ENCODE data around the gene ZBTB16.

ZBTB16 gene

GRCh38 chr11:114098927-114099326, 39.4 kb downstream of the ZBTB16 start:
- H3K9ac ChIP-seq (ENCODE audit: low read depth, low read length) = no peak overlapping the region
- H3K79me2 ChIP-seq (ENCODE audit: insufficient read depth, low read length) = no peaks in the 10 kb centered on the region

GRCh38 chr11:114099392-114100178, 40.1 kb downstream of the ZBTB16 start:
- DNase-seq = no peak
- Histone ChIP-seq H3K9ac (ENCODE audit: low read depth, low read length) (no peak overlapping the region), H4K20me1 (ENCODE audit: insufficient read depth, low read length) (peaks cover 12% of the 10 kb centered on the region; the same call in 1 of the 2 replicates), H3K9me3 (ENCODE audit: insufficient read depth, low read length, severe bottlenecking) (no peaks in the 10 kb centered on the region), H3K4me3 (ENCODE audit: low read depth in 1 of 2, low read length in 2 of 2) (no peak overlapping the region), H3K4me2 (ENCODE audit: insufficient read depth, low read length) (no peak overlapping the region), H3K4me1 (ENCODE audit: insufficient read depth, low read length) (peaks cover 21% of the 10 kb centered on the region), H3K27me3 (ENCODE audit: insufficient read depth, low read length, poor library complexity) (peaks cover 10% of the 10 kb centered on the region), H3K79me2 (ENCODE audit: insufficient read depth, low read length) (no peaks in the 10 kb centered on the region), H3K36me3 (ENCODE audit: insufficient read depth, low read length) (no peaks in the 10 kb centered on the region), H3K27ac (ENCODE audit: low read length) (no peak overlapping the region), H2AFZ (ENCODE audit: low read depth, low read length) (no peak overlapping the region)
- ATAC-seq (ENCODE audit: insufficient read depth, low read depth) = no peak
- no peak for TF ChIP-seq CTCF (IDR thresholded peaks at IDR 0.05; ENCODE audit: borderline replicate concordance, extremely low read depth, low read length, poor library complexity, severe bottlenecking)
- TF ChIP-seq EZH2 (IDR thresholded peaks at IDR 0.05; ENCODE audit: borderline replicate concordance, low read depth, low read length, severe bottlenecking) = no peak

More at GRCh38 chr11:114098927-114099326, 39.4 kb downstream of the ZBTB16 start:
- no peak overlapping the region for H3K27ac ChIP-seq (ENCODE audit: low read length)
- peaks cover 5% of the 10 kb centered on the region; the same call in 1 of the 2 replicates for H4K20me1 ChIP-seq (ENCODE audit: insufficient read depth, low read length)
- no peak for ATAC-seq (ENCODE audit: insufficient read depth, low read depth)
- H3K27me3 ChIP-seq (ENCODE audit: insufficient read depth, low read length, poor library complexity) = peaks cover 10% of the 10 kb centered on the region
- H3K36me3 ChIP-seq (ENCODE audit: insufficient read depth, low read length) = no peaks in the 10 kb centered on the region
- H3K4me1 ChIP-seq (ENCODE audit: insufficient read depth, low read length) = peaks cover 15% of the 10 kb centered on the region
- no peak for TF ChIP-seq EZH2 (IDR thresholded peaks at IDR 0.05; ENCODE audit: borderline replicate concordance, low read depth, low read length, severe bottlenecking)
- no peak for TF ChIP-seq CTCF (IDR thresholded peaks at IDR 0.05; ENCODE audit: borderline replicate concordance, extremely low read depth, low read length, poor library complexity, severe bottlenecking)
- H2AFZ ChIP-seq (ENCODE audit: low read depth, low read length) = no peak overlapping the region
- no peak overlapping the region for H3K4me2 ChIP-seq (ENCODE audit: insufficient read depth, low read length)
- H3K4me3 ChIP-seq (ENCODE audit: low read depth in 1 of 2, low read length in 2 of 2) = no peak overlapping the region
- H3K9me3 ChIP-seq (ENCODE audit: insufficient read depth, low read length, severe bottlenecking) = no peaks in the 10 kb centered on the region
- no peak for DNase-seq

- Histone ChIP-seq H2AFZ (ENCODE audit: low read depth, low read length) (no peak overlapping the region), H3K4me2 (ENCODE audit: insufficient read depth, low read length) (peak overlapping the region; percentile 1; the same call in 1 of the 2 replicates), H3K4me1 (ENCODE audit: insufficient read depth, low read length) (peaks cover 25% of the 10 kb centered on the region), H3K36me3 (ENCODE audit: insufficient read depth, low read length) (no peaks in the 10 kb centered on the region), H3K79me2 (ENCODE audit: insufficient read depth, low read length) (no peaks in the 10 kb centered on the region), H3K9me3 (ENCODE audit: insufficient read depth, low read length, severe bottlenecking) (no peaks in the 10 kb centered on the region), H3K4me3 (ENCODE audit: low read depth in 1 of 2, low read length in 2 of 2) (no peak overlapping the region), H3K27me3 (ENCODE audit: insufficient read depth, low read length, poor library complexity) (peaks cover 27% of the 10 kb centered on the region), H3K27ac (ENCODE audit: low read length) (no peak overlapping the region), H4K20me1 (ENCODE audit: insufficient read depth, low read length) (peaks cover 12% of the 10 kb centered on the region; the same call in 1 of the 2 replicates), H3K9ac (ENCODE audit: low read depth, low read length) (no peak overlapping the region)
- ATAC-seq (ENCODE audit: insufficient read depth, low read depth) (peak; percentile 96), DNase-seq (peak; percentile 70)
- no peak for TF ChIP-seq CTCF (IDR thresholded peaks at IDR 0.05; ENCODE audit: borderline replicate concordance, extremely low read depth, low read length, poor library complexity, severe bottlenecking)
- no peak for TF ChIP-seq EZH2 (IDR thresholded peaks at IDR 0.05; ENCODE audit: borderline replicate concordance, low read depth, low read length, severe bottlenecking)
Observed at GRCh38 chr11:114102993-114103896, 43.7 kb downstream of the ZBTB16 start.

Measured in DND-41 (cell line).